Ureter (tissue), 1 donor: Measurements from ENCODE around the gene HMGCS1. TPM values are rescaled to one million over a fixed set of nuclear protein-coding genes. Genes with fewer than 3 reads are reported as not detected.
"Not testable (repeated sequence)": the region's sequence is repeated elsewhere in the genome, so short reads cannot be mapped to it uniquely, and the experiment has no call there.

Experiments
- DNase-seq: peaks from one replicate; pipeline ENCODE4 v3.0.0-alpha.2; 2020; ENCODE audit warnings: low spot score
- total RNA-seq: library from RNA; stranded (reverse); gene quantifications from one replicate; pipeline ENCODE4 v1.2.4, GENCODE V29; 2023
- donor health status: DM: yes; HTN: yes; CAD: no.

The HMGCS1 gene
- 131 TPM for total RNA-seq

GRCh38 chr5:43313035-43313853 lies at the start of gene HMGCS1:
HMGCS1 (minus strand) TSS chr5:43313412; CDS start chr5:43298965, 14,447 bp downstream.
- peak; percentile 100 for DNase-seq

GRCh38 chr5:43358726-43359125 lies 45.5 kb upstream of the HMGCS1 start:
- no peak for DNase-seq

GRCh38 chr5:43358301-43358700 lies 45.1 kb upstream of the HMGCS1 start:
- DNase-seq = no peak

- DNase-seq = no peak
Measured at GRCh38 chr5:43357878-43358281, 44.7 kb upstream of the HMGCS1 start.

- no peak for DNase-seq
Measured at GRCh38 chr5:43357067-43357466, 43.9 kb upstream of the HMGCS1 start.

GRCh38 chr5:43354774-43355173 lies 41.6 kb upstream of the HMGCS1 start:
- DNase-seq = no peak

- DNase-seq = no peak
Measured at GRCh38 chr5:43353668-43354067, 40.5 kb upstream of the HMGCS1 start.

GRCh38 chr5:43352915-43353314 lies 39.7 kb upstream of the HMGCS1 start:
- no peak for DNase-seq

- no peak for DNase-seq
Measured at GRCh38 chr5:43352131-43352530, 38.9 kb upstream of the HMGCS1 start.

GRCh38 chr5:43348861-43349363 lies 35.7 kb upstream of the HMGCS1 start:
- DNase-seq = no peak

- DNase-seq = no peak
Measured at GRCh38 chr5:43348207-43348606, 35.0 kb upstream of the HMGCS1 start.

- no peak for DNase-seq
Measured at GRCh38 chr5:43338862-43339261, 25.6 kb upstream of the HMGCS1 start.

GRCh38 chr5:43336159-43336558 lies 22.9 kb upstream of the HMGCS1 start:
- no peak for DNase-seq

- DNase-seq = no peak
Measured at GRCh38 chr5:43335681-43336080, 22.5 kb upstream of the HMGCS1 start.

- no peak for DNase-seq
Measured at GRCh38 chr5:43332401-43332800, 19.2 kb upstream of the HMGCS1 start.

- DNase-seq = not testable (repeated sequence)
Measured at GRCh38 chr5:43325624-43326023, 12.4 kb upstream of the HMGCS1 start.

GRCh38 chr5:43323488-43323887 lies 10.3 kb upstream of the HMGCS1 start:
- not testable (repeated sequence) for DNase-seq

GRCh38 chr5:43320846-43321245 lies 7.6 kb upstream of the HMGCS1 start:
- no peak for DNase-seq

- no peak for DNase-seq
Measured at GRCh38 chr5:43316421-43316820, 3.2 kb upstream of the HMGCS1 start.

- no peak for DNase-seq
Measured at GRCh38 chr5:43315682-43316081, 2.5 kb upstream of the HMGCS1 start.

- DNase-seq = no peak
Measured at GRCh38 chr5:43315263-43315662, 2.1 kb upstream of the HMGCS1 start.

- DNase-seq = no peak
Measured at GRCh38 chr5:43314724-43315123, 1.5 kb upstream of the HMGCS1 start.

- DNase-seq = no peak
Measured at GRCh38 chr5:43313854-43314457, 744 bp upstream of the HMGCS1 start.
